ENCODE measurements around the gene SULF2. TPM values are rescaled to one million over a fixed set of nuclear protein-coding genes. Genes with fewer than 3 reads are reported as not detected.
A peak's percentile ranks its signal among the peaks of the same experiment; 100 is the strongest.

Gene SULF2
- total and polyA plus RNA-seq, 4 donors: 78.8 to 350 (median 212) TPM

- 80% methylated on average over 11 of the region's 11 CpGs for WGBS (ENCODE audit: insufficient coverage)
- no peak overlapping the region for H3K27ac ChIP-seq (ENCODE audit: low read depth, low read length)
Observed at GRCh38 chr20:47788741-47789080, 3.4 kb upstream of the SULF2 start.

GRCh38 chr20:47786765-47787107 is 1.5 kb upstream of the SULF2 start:
- DNase-seq (ENCODE audit: low read depth in 4 of 6, low spot score in 6 of 6): no peak
- Histone ChIP-seq H3K27ac (ENCODE audit: low read depth, low read length) (peak overlapping the region; percentile 92), H3K9me3 (ENCODE audit: control insufficient read depth, insufficient read depth, low read length) (no peaks in the 10 kb centered on the region), H3K27me3 (ENCODE audit: control insufficient read depth, insufficient read depth, low read length) (peaks cover 20% of the 10 kb centered on the region), H3K4me1 (ENCODE audit: control insufficient read depth, insufficient read depth, low read length) (peaks cover 49% of the 10 kb centered on the region), H3K36me3 (ENCODE audit: control insufficient read depth, insufficient read depth, low read length) (peaks cover 3% of the 10 kb centered on the region), H3K4me3 (ENCODE audit: low read depth, low read length) (peak overlapping the region; percentile 55)
- WGBS (ENCODE audit: insufficient coverage): 0% methylated on average over 1 of the region's 6 CpGs

More at GRCh38 chr20:47788741-47789080, 3.4 kb upstream of the SULF2 start:
- Histone ChIP-seq H3K9me3 (ENCODE audit: control insufficient read depth, insufficient read depth, low read length) (no peaks in the 10 kb centered on the region), H3K27me3 (ENCODE audit: control insufficient read depth, insufficient read depth, low read length) (peaks cover 10% of the 10 kb centered on the region), H3K36me3 (ENCODE audit: control insufficient read depth, insufficient read depth, low read length) (no peaks in the 10 kb centered on the region), H3K4me3 (ENCODE audit: low read depth, low read length) (no peak overlapping the region), H3K4me1 (ENCODE audit: control insufficient read depth, insufficient read depth, low read length) (peaks cover 38% of the 10 kb centered on the region)
- DNase-seq (ENCODE audit: low read depth in 4 of 6, low spot score in 6 of 6): no peak

GRCh38 chr20:47785854-47786764 is 828 bp upstream of the SULF2 start:
- peaks cover 20% of the 10 kb centered on the region for H3K27me3 ChIP-seq (ENCODE audit: control insufficient read depth, insufficient read depth, low read length)
- no peaks in the 10 kb centered on the region for H3K9me3 ChIP-seq (ENCODE audit: control insufficient read depth, insufficient read depth, low read length)
- DNase-seq (ENCODE audit: low read depth in 4 of 6, low spot score in 6 of 6): peak; percentile 72 to 96 (median 84)
- H3K4me3 ChIP-seq (ENCODE audit: low read depth, low read length): peak overlapping the region; percentile 55
- H3K36me3 ChIP-seq (ENCODE audit: control insufficient read depth, insufficient read depth, low read length): peaks cover 4% of the 10 kb centered on the region
- WGBS (ENCODE audit: insufficient coverage): under 1% methylated on average over 85 of the region's 86 CpGs
- peak overlapping the region; percentile 92 for H3K27ac ChIP-seq (ENCODE audit: low read depth, low read length)
- H3K4me1 ChIP-seq (ENCODE audit: control insufficient read depth, insufficient read depth, low read length): peaks cover 54% of the 10 kb centered on the region

- peak in 2 of 6 donors; percentile 66 to 77 for DNase-seq (ENCODE audit: low read depth in 4 of 6, low spot score in 6 of 6)
- peaks cover 23% of the 10 kb centered on the region for H3K27me3 ChIP-seq (ENCODE audit: control insufficient read depth, insufficient read depth, low read length)
- peaks cover 7% of the 10 kb centered on the region for H3K36me3 ChIP-seq (ENCODE audit: control insufficient read depth, insufficient read depth, low read length)
- no peaks in the 10 kb centered on the region for H3K9me3 ChIP-seq (ENCODE audit: control insufficient read depth, insufficient read depth, low read length)
- peak overlapping the region; percentile 57 for H3K4me3 ChIP-seq (ENCODE audit: low read depth, low read length)
- H3K27ac ChIP-seq (ENCODE audit: low read depth, low read length): peak overlapping the region; percentile 64
- WGBS (ENCODE audit: insufficient coverage): under 1% methylated on average over 64 of the region's 69 CpGs
- peaks cover 62% of the 10 kb centered on the region for H3K4me1 ChIP-seq (ENCODE audit: control insufficient read depth, insufficient read depth, low read length)
Observed at GRCh38 chr20:47784599-47785310, 526 bp downstream of the SULF2 start.

GRCh38 chr20:47783828-47784598 is 1.3 kb downstream of the SULF2 start:
- WGBS (ENCODE audit: insufficient coverage): 0% methylated on average over 7 of the region's 23 CpGs
- Histone ChIP-seq H3K27me3 (ENCODE audit: control insufficient read depth, insufficient read depth, low read length) (peaks cover 23% of the 10 kb centered on the region), H3K36me3 (ENCODE audit: control insufficient read depth, insufficient read depth, low read length) (peaks cover 7% of the 10 kb centered on the region), H3K4me1 (ENCODE audit: control insufficient read depth, insufficient read depth, low read length) (peaks cover 60% of the 10 kb centered on the region), H3K9me3 (ENCODE audit: control insufficient read depth, insufficient read depth, low read length) (no peaks in the 10 kb centered on the region), H3K4me3 (ENCODE audit: low read depth, low read length) (peak overlapping the region; percentile 57), H3K27ac (ENCODE audit: low read depth, low read length) (peak overlapping the region; percentile 64)
- no peak for DNase-seq (ENCODE audit: low read depth in 4 of 6, low spot score in 6 of 6)

GRCh38 chr20:47782920-47783552 is 2.2 kb downstream of the SULF2 start:
- no peak for DNase-seq (ENCODE audit: low read depth in 4 of 6, low spot score in 6 of 6)
- Histone ChIP-seq H3K36me3 (ENCODE audit: control insufficient read depth, insufficient read depth, low read length) (peaks cover 7% of the 10 kb centered on the region), H3K4me1 (ENCODE audit: control insufficient read depth, insufficient read depth, low read length) (peaks cover 58% of the 10 kb centered on the region), H3K27me3 (ENCODE audit: control insufficient read depth, insufficient read depth, low read length) (peaks cover 16% of the 10 kb centered on the region), H3K27ac (ENCODE audit: low read depth, low read length) (no peak overlapping the region), H3K9me3 (ENCODE audit: control insufficient read depth, insufficient read depth, low read length) (no peaks in the 10 kb centered on the region), H3K4me3 (ENCODE audit: low read depth, low read length) (peak overlapping the region; percentile 57)
- WGBS (ENCODE audit: insufficient coverage): 73% methylated on average over 1 of the region's 2 CpGs

GRCh38 chr20:47782076-47782475 is 3.2 kb downstream of the SULF2 start:
- peaks cover 58% of the 10 kb centered on the region for H3K4me1 ChIP-seq (ENCODE audit: control insufficient read depth, insufficient read depth, low read length)
- DNase-seq (ENCODE audit: low read depth in 4 of 6, low spot score in 6 of 6): no peak
- no peak overlapping the region for H3K4me3 ChIP-seq (ENCODE audit: low read depth, low read length)
- peaks cover 7% of the 10 kb centered on the region for H3K36me3 ChIP-seq (ENCODE audit: control insufficient read depth, insufficient read depth, low read length)
- WGBS (ENCODE audit: insufficient coverage): 40% methylated on average over 6 of the region's 7 CpGs
- no peak overlapping the region for H3K27ac ChIP-seq (ENCODE audit: low read depth, low read length)
- peaks cover 16% of the 10 kb centered on the region for H3K27me3 ChIP-seq (ENCODE audit: control insufficient read depth, insufficient read depth, low read length)
- no peaks in the 10 kb centered on the region for H3K9me3 ChIP-seq (ENCODE audit: control insufficient read depth, insufficient read depth, low read length)

GRCh38 chr20:47781632-47782031 is 3.6 kb downstream of the SULF2 start:
- peak in 2 of 6 donors; percentile 58 to 63 for DNase-seq (ENCODE audit: low read depth in 4 of 6, low spot score in 6 of 6)
- 43% methylated on average over 3 of the region's 4 CpGs for WGBS (ENCODE audit: insufficient coverage)
- peaks cover 7% of the 10 kb centered on the region for H3K36me3 ChIP-seq (ENCODE audit: control insufficient read depth, insufficient read depth, low read length)
- H3K9me3 ChIP-seq (ENCODE audit: control insufficient read depth, insufficient read depth, low read length): no peaks in the 10 kb centered on the region
- H3K27ac ChIP-seq (ENCODE audit: low read depth, low read length): no peak overlapping the region
- peaks cover 58% of the 10 kb centered on the region for H3K4me1 ChIP-seq (ENCODE audit: control insufficient read depth, insufficient read depth, low read length)
- H3K27me3 ChIP-seq (ENCODE audit: control insufficient read depth, insufficient read depth, low read length): peaks cover 16% of the 10 kb centered on the region
- no peak overlapping the region for H3K4me3 ChIP-seq (ENCODE audit: low read depth, low read length)

Measured in spinal cord (tissue), 10 donors.